ENCODE results near the gene GRID2.
A peak's percentile ranks its signal among the peaks of the same experiment; 100 is the strongest.
"Not testable (repeated sequence)": the region's sequence is repeated elsewhere in the genome, so short reads cannot be mapped to it uniquely, and the experiment has no call there.

The GRID2 gene

DNA sequence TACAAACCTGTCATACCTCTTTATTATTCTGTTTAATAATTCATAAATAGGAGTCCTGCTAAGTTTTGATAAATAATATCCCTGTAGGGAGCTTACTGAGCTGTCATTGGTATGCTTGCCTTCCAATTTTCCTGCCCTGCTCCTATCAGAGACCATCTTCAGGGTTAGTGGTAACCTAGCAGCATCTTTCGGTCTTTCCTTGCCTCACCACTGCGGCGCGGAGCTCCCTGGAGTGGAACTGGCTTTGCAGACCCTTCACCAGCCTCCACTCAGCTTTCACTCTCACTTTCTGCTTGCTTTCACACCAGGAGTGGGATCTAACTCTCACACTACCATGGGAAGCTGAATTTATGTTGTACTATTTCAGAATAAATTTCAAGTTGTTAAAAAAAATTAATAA, 1043.1 kb downstream of the GRID2 start:
- DNase-seq: no peak

DNA sequence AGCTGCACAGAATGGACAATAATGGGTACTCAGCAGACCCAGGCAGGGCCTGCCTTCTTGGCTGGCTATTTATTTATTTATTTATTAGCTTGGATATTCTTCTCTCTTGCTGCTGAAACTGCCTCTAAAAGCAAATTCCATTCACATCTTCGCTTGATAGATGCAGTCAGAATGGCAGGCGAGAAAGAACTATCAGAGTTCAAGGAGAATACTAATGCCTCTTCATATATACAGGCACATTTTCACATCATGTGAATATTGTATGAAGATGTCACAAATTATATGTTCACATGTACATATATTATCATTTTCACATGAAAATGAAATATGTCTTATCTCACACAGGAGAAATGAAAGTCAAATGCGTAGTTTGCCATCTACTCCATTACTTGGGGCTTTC, 1045.1 kb downstream of the GRID2 start:
- DNase-seq: no peak

DNA sequence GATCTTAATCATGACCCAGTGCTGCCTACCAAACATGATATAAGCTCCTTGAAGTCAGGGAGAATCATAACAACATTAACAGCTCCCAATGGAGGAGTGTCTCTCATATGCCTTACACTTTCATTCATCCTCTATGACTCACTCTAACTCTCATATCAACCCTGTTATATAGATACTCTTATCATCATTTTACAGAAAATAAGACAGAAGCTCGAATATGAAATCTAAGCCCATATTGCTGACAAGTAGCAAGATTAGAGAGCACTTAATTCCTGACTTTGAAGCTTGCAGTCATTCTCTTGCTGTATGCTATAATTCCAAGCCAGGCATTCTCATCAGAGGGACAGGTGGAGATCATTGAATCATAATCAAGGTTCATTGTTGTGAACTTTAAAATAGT, 1048.1 kb downstream of the GRID2 start:
- DNase-seq: no peak

DNA sequence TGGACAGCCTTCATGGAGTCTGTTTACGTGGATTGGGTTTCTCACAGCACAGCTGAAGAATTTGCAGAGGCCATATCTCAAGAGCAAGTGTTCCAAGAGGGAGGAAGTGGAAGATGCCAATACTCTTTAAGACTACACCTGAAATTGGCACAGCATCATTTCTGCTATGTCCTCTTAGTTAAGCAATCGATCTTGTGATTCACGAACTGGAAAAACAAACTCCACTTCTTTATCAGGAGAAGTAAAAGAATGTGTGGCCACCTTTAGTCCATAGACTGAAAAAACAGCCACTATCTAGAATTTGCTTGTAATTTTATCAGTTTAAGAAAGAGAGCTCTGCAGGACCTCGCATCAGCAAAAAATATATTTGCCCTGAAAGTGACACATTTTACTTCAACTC, 1051.6 kb downstream of the GRID2 start:
- DNase-seq: no peak

DNA sequence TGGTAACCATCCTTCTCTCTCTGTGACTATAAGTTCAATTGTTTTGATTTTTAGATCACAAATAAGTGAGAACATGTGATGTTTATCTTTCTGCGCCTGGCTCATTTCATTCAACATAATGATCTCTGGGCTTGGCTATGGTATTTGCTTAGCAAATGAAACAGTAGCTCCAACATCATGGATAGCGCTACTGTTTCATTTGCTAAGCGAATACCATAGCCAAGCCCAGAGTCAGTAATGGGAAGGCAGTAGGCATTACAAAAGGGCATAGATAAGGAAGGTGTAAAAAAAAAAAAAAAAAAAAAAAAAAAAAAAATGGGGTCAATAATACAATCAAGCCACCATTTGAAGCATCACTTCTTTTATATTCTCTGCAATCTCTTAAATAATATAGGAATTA, 1055.8 kb downstream of the GRID2 start:
- DNase-seq: peak; percentile 26 to 74

DNA sequence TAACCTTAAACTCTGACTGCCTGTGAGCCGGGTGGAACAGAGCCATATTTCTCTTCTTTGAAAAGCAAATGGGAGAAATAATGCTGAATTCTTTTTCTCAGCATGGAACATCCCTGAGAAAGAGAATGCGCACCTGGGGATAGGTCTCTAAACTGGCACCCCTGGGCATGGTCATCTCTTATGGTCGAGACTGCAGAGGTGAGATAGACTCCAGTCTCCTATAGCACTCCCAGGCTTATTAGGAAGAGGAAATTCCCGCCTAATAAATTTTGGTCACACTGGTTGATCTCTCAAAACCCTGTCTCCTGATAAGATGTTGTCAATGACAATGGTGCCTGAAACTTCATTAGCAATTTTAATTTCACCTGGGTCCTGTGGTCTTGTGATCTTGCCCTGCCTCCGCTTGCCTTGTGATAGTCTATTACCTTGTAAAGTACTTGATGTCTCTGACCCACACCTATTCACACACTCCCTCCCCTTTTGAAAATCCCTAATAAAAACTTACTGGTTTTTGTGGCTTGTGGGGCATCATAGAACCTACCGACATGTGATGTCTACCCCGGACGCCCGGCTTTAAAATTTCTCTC, 1062.5 kb downstream of the GRID2 start:
- DNase-seq: not testable (repeated sequence)

DNA sequence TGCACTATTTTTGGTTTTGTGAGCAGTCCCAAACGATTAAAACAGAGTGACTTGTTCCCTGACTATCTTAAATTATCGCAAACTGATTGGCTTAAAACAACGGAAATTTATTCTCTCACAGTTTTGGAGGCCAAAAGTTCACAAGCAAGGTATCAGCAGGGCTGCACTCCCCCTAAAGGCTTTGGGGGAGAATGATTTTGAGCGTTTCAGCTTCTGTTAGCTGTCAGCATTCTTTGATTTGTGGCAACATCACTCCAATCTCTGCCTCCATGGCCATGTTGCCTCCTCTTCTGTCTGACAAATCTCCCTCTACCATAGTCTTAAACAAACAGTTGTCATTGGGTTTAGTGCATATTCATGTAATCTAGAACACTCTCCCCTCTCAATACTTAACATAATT, 1065.2 kb downstream of the GRID2 start:
- DNase-seq: no peak

DNA sequence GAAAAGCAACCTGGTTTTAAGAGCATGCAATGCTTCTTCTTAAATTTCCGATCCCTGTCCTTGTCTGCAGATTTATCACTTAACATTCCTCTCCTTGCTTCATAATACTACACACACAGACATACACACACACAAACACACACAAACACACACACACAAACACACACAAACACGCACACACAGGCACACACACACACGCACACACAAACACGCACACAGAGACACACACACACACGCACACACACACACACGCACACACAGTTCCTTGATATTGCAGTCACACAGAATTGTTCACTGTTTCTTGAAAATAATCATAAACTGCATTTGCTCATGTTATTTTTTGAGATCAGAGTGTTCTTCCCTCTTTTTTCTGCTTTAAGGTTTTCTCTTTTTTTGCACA, 1066.5 kb downstream of the GRID2 start:
- DNase-seq: no peak

DNA sequence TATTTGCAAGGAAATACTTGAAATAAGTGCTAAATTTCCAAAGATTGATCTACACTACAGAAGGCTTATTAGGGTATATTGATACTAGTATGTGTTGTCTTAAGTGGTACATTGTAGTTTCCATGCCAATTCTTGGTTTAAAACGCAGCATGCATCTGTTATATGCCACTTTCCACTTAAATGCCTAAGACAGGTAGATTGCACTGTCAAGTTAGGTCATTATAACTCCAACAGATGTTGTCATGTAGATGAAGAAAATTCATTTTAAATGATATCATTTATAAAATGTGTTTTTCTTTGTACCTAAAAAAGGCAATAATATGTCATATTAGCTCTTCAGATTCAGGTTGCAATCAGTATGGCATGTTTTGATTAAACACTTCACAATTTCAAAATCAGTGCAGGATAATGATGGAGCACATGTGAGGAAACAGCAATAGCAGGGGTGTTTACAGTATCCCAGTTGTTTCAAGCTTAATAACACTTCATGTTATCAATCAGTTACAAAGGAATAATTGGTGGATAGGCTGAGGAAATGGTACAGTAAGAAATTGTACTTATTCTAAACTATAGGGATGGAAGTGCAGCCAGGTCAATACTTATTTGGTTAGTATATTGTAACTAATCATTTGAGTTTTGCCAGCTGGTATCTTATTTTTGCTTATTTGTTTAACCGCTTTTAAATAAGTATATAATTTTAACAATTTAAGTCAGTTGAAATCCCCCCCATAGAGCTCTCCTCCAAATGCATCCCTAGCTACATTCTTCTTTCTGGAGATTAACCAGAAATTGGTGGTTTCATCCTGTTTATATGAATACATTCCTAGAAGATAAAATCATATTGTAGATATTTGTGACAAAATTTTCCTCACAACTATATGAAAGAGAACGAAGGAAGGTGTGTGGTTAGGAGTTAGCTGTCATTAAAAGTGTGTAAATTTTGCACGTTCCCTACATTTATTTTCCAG, 1070.4 kb downstream of the GRID2 start:
- no peak for DNase-seq

DNA sequence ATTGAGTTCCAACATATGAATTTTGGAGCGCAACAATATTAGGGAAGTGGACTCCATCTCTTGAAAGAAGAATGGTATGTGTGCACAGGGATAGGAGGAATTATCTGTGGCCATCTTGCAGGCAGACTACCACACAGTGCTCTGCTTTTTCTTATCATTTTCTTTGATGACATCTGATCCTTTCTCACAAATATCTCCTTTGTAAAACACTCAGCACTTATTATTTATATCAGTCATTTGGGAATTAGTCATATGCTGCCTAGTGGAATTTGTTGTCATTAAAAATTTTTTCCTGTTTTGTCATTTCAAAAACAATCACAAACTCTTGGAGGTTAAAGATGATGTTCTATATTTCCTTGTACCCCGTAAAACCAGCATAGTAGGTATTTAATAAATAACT, 1080.5 kb downstream of the GRID2 start:
- no peak for DNase-seq

DNA sequence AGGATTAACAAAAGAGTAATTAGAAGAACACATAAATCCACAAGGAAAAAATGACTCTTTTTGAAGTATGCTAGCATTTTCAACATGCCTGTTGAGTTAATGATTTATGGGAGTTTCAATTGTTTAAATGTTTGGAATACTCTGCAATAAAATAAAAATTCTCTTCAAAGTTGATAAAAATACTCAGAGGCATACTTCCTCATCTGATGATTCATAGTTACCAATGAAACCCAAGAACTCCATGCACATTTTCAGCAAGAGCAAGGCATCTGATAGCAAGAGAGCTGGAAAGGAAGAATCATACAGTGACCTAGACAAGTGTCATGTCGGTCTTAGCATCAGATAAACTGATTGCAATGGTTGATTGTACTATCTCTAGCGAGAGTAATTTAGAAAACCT, 1081.1 kb downstream of the GRID2 start:
- DNase-seq: no peak

DNA sequence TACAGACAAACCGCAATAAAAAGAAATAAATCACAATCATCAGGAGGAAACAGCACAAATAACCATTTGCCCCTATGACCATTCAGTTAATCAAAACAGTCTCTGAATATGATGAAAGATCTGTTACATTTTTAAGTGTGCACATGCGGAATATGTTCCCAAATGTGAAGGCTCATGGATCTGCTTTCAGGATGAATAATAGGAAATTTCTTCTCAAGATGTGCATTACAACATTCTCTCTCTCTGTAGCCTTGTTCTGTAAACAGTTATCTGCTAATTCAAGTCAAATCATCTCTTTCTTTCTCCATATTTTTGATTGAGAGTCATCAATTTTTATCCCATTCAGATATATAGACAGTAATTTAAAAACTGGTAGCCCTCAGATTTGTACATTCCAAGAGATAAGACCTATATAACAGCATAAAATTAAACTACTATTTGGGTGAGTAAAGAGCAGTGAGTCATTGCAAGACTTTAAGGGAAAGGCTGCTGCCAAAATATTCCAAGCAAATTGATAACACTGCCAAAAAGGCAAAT, 1090.8 kb downstream of the GRID2 start:
- no peak for DNase-seq

DNA sequence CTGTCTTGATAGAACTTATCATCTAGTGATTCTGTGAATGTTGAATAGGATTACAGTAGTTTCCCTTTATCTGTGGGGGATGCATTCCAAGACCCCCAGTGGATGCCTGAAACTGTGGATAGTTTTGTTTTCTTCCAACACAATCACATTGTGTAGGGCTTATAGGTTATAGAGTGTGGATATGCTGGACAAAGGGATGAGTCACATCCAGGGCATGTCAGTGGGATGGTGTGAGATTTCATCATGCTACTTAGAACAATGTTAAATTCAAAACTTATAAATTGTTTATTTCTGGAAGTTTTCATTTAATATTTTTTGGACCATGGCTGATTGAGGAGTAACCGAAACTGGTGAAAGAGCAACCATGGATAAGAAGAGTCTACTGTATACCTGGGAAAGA, 1092.5 kb downstream of the GRID2 start:
- no peak for DNase-seq

DNA sequence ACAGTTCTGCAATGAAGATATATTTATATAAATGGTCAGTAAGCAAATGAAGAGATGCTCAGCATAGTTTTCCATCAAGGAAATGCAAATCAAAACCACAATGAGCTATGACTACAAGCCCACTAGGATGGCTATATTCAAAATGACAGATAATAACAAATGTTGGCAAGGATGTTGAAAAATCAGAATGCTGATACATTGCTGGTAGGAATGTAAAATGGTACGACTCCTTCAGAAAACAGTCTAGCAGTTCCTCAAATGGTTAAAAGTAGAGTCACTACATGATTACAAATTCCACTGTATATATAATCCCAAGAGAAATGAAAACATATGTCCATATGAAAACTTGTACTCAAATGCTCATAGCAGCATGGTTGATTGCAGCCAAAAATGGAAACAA, 1099.8 kb downstream of the GRID2 start:
- DNase-seq: no peak

DNA sequence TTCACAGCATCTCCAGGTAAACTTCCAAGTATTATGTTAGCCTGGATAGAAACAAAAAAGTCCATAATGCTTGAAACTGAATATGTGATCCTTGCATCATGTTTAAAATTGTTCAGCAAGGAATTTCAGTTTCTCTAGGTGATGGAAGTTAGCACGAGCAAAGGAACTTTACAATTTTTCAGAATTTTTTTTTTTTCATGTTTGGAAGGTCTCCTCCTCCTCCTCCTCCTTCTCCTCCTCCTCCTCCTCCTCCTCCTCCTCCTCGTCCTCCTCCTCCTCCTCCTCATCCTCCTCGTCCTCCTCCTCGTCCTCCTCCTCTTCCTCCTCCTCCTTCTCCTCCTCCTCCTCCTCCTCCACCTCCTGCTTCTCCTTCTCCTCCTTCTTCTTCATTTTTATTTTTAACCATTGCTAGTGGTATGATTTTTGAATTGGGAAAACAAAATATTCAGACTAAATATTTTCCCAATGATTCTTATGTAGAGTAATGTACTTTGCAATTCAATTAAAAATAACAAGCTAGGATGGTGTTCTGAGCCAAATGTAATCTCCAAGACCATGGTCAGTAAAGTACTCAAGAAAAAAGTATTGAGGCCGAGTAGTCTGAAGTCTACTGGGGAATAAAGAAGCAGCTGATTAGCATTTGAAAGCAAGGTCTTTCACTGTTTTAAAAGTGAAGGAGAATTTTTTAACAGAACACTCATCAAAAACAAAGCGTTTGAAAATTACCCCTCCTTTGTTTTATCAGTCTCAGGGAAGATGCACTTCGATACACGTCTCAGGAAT, 1103.9 kb downstream of the GRID2 start:
- DNase-seq: no peak

DNA sequence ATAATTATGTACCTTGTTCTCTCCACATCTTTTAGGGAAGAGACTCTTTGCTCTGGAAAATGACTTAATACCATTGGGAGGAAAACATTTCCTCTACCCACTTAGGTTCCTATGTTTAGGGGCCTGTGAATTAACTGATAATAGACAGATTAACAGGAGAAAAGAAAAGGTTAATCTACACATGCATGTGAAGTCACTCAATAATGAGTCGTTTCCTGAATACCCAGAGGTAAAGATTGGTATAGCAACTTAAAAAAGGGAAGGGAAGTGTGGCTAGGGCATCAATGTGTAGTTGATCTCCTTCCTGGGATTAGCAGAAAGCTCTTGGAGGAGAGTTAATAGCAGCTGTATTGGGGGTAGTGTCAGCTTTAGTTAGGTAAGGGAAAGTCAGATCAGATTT, 1105.3 kb downstream of the GRID2 start:
- DNase-seq: no peak

DNA sequence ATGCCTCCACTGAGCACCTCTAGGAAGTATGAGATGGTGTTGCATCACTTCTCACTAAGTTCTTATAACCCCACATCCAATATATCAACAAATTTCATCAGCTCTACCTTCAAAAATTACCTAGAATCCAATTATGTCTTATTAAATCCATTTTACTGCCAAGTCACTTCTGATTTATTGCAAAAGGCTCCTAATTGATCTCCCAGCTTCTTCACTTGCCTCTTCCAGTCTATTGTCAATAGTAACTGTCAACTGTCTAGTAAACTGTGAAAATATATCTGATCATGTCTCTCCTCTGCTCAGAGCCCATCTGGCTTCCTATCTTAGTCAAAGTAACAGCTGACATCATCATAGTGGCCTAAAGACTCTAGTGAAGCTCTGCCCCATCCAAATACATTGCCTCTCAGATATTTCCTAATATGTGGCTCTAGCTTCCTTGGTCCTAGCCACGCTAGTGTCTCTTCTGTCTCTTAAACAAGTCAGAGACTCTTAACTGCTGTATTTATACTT, 1110.3 kb downstream of the GRID2 start:
- DNase-seq: no peak

DNA sequence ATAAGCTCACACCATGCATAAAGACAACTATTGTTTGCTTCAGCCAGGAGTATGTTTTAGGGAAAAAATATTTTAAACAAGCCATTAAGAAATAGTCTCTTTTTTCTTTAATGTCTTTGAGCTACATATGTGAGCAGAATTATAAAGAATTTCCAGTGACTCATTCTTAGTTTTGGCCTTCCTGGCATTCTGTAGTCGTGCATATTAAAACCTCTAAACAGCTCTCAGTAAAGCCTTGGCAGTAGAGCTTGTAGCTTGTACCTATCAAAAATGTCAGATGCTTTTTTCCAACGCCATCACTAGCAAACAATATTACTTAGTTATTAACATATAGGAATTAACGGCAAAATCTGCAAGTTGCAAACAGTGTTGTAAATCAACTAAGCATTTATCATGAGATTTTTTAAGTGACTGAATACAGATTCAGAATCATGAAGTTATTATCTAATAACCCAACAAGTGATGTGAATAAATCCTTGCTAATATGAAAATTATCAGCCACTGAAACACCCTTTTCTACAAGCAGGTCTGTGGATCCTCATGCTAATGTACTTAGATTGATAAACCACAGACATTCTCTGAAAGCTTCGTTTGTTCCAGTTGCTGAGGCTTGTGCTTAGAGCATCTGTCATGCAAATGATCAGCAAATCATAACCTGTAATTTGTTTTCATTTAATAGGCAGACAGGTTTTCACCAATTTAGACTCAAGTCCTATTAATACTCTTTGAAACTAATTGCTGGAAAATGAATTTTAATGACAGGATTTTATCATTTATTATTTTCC, 1112.8 kb downstream of the GRID2 start:
- peak; percentile 79 to 85 for DNase-seq

DNA sequence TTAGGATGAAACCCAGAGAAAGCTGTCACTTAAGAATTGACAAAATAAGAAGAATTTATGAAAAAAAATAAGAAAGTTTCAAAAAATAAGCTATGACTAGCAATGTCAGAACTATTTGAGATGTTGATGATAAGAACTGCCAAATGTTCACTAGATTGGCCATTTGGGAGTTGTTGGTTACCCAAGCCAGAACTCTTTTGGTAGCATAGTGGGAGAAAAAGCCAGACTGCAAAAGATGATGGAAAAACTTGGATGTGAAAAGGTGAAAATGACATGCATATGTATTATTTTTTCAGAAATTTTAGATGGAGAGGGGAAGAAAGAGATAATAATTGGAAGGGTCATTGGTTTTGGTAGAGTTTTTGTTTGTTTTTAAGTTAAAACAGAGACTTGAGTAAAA, 1127.6 kb downstream of the GRID2 start:
- no peak for DNase-seq

DNA sequence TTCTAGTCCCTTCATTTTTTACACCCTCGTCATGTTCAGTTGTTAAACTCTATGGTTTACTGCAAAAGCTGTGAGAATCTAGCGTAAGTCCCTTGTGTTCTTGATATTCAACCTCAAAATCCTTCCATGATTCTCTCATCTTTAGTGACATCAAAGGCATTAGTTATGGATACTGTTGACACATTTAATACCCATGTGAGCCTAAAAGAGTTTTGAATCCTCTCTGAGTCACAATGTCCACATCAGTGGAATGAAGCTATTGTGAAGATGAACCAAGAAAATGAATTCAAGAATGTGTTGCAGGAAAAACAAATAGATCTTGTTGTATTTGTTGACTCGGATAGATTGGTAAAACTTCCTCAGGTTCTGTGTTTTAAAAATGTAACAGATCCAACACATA, 1130.1 kb downstream of the GRID2 start:
- no peak for DNase-seq

DNA sequence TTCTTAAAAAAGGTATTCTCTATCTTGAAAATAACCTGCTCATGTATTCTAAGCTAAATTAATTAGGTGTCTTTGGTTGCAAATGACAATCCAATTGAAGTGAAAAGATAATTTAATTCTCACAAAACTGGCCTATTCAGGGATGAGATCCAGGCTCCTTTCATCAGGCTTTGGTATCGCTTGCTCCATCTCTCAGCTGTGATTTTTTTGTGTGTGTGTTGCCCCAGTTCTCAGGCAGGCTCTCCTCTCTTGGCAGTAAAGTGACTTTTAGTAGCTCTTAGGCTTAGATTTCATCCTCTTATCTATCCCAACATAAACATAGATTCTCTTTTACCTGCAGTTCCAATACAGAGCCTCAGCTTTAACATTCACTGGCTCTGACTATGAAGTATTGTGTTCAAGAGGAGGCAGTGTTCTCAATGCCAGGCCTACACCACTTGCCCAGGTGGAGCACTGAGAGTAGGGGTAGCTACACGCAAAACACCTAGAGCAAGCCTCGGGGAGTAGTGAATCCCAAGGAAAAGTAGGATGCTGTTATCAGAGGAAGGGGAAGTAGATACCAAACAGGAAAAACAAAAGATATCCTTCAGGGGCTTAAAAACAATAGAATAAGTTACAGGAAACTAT, 1132.3 kb downstream of the GRID2 start:
- DNase-seq: no peak

DNA sequence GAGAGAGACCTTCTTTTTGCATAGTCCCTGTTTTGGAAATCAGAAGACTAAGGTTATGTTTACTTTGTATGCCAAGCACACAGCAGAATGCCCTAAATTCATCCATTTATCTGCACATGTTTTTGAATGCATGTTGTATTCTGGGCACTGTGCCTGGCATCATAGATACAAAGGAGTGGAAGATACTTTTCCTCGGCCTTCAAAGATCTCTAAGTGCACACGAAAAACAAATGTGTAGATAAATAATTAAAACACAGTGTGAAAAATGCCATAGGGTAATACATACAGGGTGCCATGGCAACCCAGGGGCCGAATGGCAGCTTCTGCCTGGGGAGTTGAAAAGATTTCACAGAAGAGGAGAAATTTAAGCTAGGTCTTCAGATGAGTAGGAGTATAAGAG, 1134.2 kb downstream of the GRID2 start:
- no peak for DNase-seq

Measured in NCI-H526 (cell line).